Heart right ventricle (tissue), 16 donors: ENCODE data around the gene CKLF. TPM values are rescaled to one million over a fixed set of nuclear protein-coding genes. Genes with fewer than 3 reads are reported as not detected.
A peak's percentile ranks its signal among the peaks of the same experiment; 100 is the strongest.

Experiments
- ATAC-seq, 8 donors: fragments of 200-7000 bp; cut with Tn5 transposase; one replicate each; pipeline ENCODE4 v1.9.1; 2020; ENCODE audit warnings: mild to moderate bottlenecking in 8 of 8, moderate library complexity in 8 of 8, moderate number of reproducible peaks in 1 of 8
- DNase-seq, 2 donors: peaks; one replicate each; pipeline ENCODE4 v3.0.0-alpha.2; 2020
- H3K27ac ChIP-seq, 10 donors: fragments of 200-600 bp; sonication (generic) in 2 of 10; one replicate each; pipeline versions ENCODE4 v1.5.0 to v1.8.0; 2020 to 2022; ENCODE audit warnings: mild to moderate bottlenecking in 3 of 10
- H3K27me3 ChIP-seq, 7 donors: fragments of 200-600 bp; one replicate each; pipeline ENCODE4 v1.8.0; 2021 to 2022; ENCODE audit warnings: mild to moderate bottlenecking in 2 of 7
- H3K36me3 ChIP-seq, 9 donors: fragments of 200-600 bp; sonication (generic) in 1 of 9; one replicate each; pipeline versions ENCODE4 v1.5.0 to v1.8.0; 2020 to 2022; ENCODE audit warnings: mild to moderate bottlenecking in 2 of 9
- H3K4me1 ChIP-seq, 9 donors: fragments of 200-600 bp; sonication (generic) in 1 of 9; one replicate each; pipeline versions ENCODE4 v1.5.0 to v1.8.0; 2020 to 2022; ENCODE audit warnings: mild to moderate bottlenecking in 4 of 9
- H3K4me3 ChIP-seq, 10 donors: fragments of 200-600 bp; sonication (generic) in 2 of 10; one replicate each; pipeline versions ENCODE4 v1.5.0 to v1.8.0; 2020 to 2022; ENCODE audit warnings: mild to moderate bottlenecking in 7 of 10, moderate library complexity in 2 of 10
- H3K9me3 ChIP-seq, 11 donors: fragments of 200-600 bp in 10 of 11; sonication (generic) in 2 of 11; one replicate each; pipeline versions ENCODE4 v1.5.0 to v1.8.0; 2013 to 2022; ENCODE audit warnings: mild to moderate bottlenecking in 2 of 11, control low read depth in 1 of 11, moderate library complexity in 1 of 11
- CTCF ChIP-seq, 9 donors: fragments of 200-600 bp; sonication (generic) in 2 of 9; IDR thresholded peaks; one replicate each; pipeline versions ENCODE4 v1.5.0 to v1.8.0; 2021 to 2022; ENCODE audit warnings: antibody characterized with exemption in 9 of 9, mild to moderate bottlenecking in 5 of 9, moderate library complexity in 1 of 9
- WGBS, 2 donors: extraction: QIAGEN DNeasy Blood & Tissue Kit; methylation state at CpG; one replicate each; pipeline ENCODE4 v1.1.7; 2013; ENCODE audit warnings: inconsistent platforms in 1 of 2; 5-methylcytosine and 5-hydroxymethylcytosine counted together
- intact Hi-C, 10 donors: fragments of 100-400 bp; cut with DNase I; formaldehyde crosslinking; loops; one replicate each; pipeline versions ENCODE4 v1.11.1 to v1.14.2; 2022
- polyA plus RNA-seq, 2 donors: library from polyadenylated mRNA; stranded (reverse); fragments of 200-250 nt; gene quantifications; one replicate each; pipeline ENCODE4 v1.2.3, GENCODE V29; 2013
- total RNA-seq, 10 donors: library from RNA; stranded (reverse); fragmentation: NEBNext Ultra II Directional in 3 of 10; extraction: Animal tissue kit (Norgen Biotek cat#: 25700) in 3 of 10; gene quantifications; one replicate each; pipeline versions ENCODE4 v1.2.1 to v1.2.4, GENCODE V29; 2021 to 2023
- donor health status: Arrhythmogenic right ventricular cardiomyopathy.
- donor health status: ischemic (EF 13 %, LVEDD 7.1; RV severe dilation, severe dysfunction).
- donor health status: healthy with polysubstance abuse.
- donor health status: DM: no; HTN: yes; CAD: no.
- donor health status: DM: no; HTN: no; CAD: no.
- donor health status: ischemic (EF 25% LVEDD 6.9; RV normal size, moderate dysfunction).
- donor health status: ischemic (EF 25% LVEDD 5.7; RV mildly dilated, moderate dysfunction).
- donor health status: healthy.
- donor health status: DM: yes; HTN: yes; CAD: no.
- donor health status: Ischemic cardiomyopathy.
- donor health status: ischemic (EF 35%, LVEDD 5.7; RV mildly dilated, moderate dysfunction).
- donor health status: nonischemic (EF 11% LVEDD 7.7; RV severe dilation, severe dysfunction).
- donor health status: DM: yes; HTN: yes; CAD: no.
- donor health status: PGD.
- donor health status: ischemic (EF 29% LVEDD 5.4; RV normal size, mild dysfunction).
- donor health status: nonischemic (EF 23%, LVEDD 6.1; RV moderate dilation, normal function).

The CKLF gene
- total and polyA plus RNA-seq, 12 donors: 1.6 to 24.1 (median 6.8) TPM

GRCh38 chr16:66536525-66536924 lies 15.9 kb upstream of the CKLF start:
- no peak for DNase-seq
- ATAC-seq: peak in 1 of 8 donors; percentile 39
- Histone ChIP-seq H3K9me3 (no peaks in the 10 kb centered on the region), H3K27me3 (no peaks in the 10 kb centered on the region), H3K27ac (no peak overlapping the region), H3K36me3 (peaks cover 0 to 93% (median 18%) of the 10 kb centered on the region in 9 donors), H3K4me1 (peaks cover 0 to 23% (median 9%) of the 10 kb centered on the region in 9 donors), H3K4me3 (no peak overlapping the region)
- intact Hi-C loops: no loop called here
- 94 to 97% methylated on average over 4 of the region's 4 CpGs for WGBS, 2 donors
- TF ChIP-seq CTCF (IDR thresholded peaks at IDR 0.05): no peak

- H3K4me1 ChIP-seq: peaks cover 0 to 28% (median 9%) of the 10 kb centered on the region in 9 donors
- 94 to 95% methylated on average over 2 of the region's 2 CpGs for WGBS, 2 donors
- no peak for DNase-seq
- no peak for TF ChIP-seq CTCF (IDR thresholded peaks at IDR 0.05)
- H3K36me3 ChIP-seq: peaks cover 0 to 93% (median 13%) of the 10 kb centered on the region in 9 donors
- no peak overlapping the region for H3K4me3 ChIP-seq
- intact Hi-C loops: no loop called here
- no peaks in the 10 kb centered on the region for H3K9me3 ChIP-seq
- ATAC-seq: peak in 1 of 8 donors; percentile 16
- no peak overlapping the region for H3K27ac ChIP-seq
- no peaks in the 10 kb centered on the region for H3K27me3 ChIP-seq
Measured at GRCh38 chr16:66537236-66537635, 15.1 kb upstream of the CKLF start.

- intact Hi-C loops: no loop called here
- peaks cover 0 to 91% (median 8%) of the 10 kb centered on the region in 9 donors for H3K36me3 ChIP-seq
- ATAC-seq: peak in 2 of 8 donors; percentile 12
Measured at GRCh38 chr16:66538910-66539309, 13.5 kb upstream of the CKLF start.

GRCh38 chr16:66539623-66540469 lies 12.5 kb upstream of the CKLF start:
- no peak for ATAC-seq
- Histone ChIP-seq H3K4me1 (peaks cover 0 to 23% (median 15%) of the 10 kb centered on the region in 9 donors), H3K27ac (no peak overlapping the region), H3K9me3 (no peaks in the 10 kb centered on the region), H3K4me3 (no peak overlapping the region), H3K27me3 (no peaks in the 10 kb centered on the region), H3K36me3 (peaks cover 0 to 99% (median 8%) of the 10 kb centered on the region in 9 donors)
- DNase-seq: no peak
- intact Hi-C loops: no loop called here
- no peak for TF ChIP-seq CTCF (IDR thresholded peaks at IDR 0.05)
- WGBS, 2 donors: 77 to 84% methylated on average over 3 of the region's 3 CpGs

More at GRCh38 chr16:66538910-66539309, 13.5 kb upstream of the CKLF start:
- H3K4me1 ChIP-seq: peaks cover 0 to 29% (median 14%) of the 10 kb centered on the region in 9 donors
- TF ChIP-seq CTCF (IDR thresholded peaks at IDR 0.05): no peak
- no peak overlapping the region for H3K4me3 ChIP-seq
- 97 to 98% methylated on average over 5 of the region's 5 CpGs for WGBS, 2 donors
- no peaks in the 10 kb centered on the region for H3K27me3 ChIP-seq
- H3K9me3 ChIP-seq: no peaks in the 10 kb centered on the region
- H3K27ac ChIP-seq: no peak overlapping the region
- DNase-seq: no peak
